ENCODE data around the gene RXFP3. TPM values are rescaled to one million over a fixed set of nuclear protein-coding genes. Genes with fewer than 3 reads are reported as not detected.

RXFP3 gene, protein sequence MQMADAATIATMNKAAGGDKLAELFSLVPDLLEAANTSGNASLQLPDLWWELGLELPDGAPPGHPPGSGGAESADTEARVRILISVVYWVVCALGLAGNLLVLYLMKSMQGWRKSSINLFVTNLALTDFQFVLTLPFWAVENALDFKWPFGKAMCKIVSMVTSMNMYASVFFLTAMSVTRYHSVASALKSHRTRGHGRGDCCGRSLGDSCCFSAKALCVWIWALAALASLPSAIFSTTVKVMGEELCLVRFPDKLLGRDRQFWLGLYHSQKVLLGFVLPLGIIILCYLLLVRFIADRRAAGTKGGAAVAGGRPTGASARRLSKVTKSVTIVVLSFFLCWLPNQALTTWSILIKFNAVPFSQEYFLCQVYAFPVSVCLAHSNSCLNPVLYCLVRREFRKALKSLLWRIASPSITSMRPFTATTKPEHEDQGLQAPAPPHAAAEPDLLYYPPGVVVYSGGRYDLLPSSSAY
- not detected for total RNA-seq
- polyA plus RNA-seq (ENCODE audit: insufficient read length in 6 of 6): under 1 TPM in 2 of 6 donors, not detected in 4; 0.09 to 0.10 TPM
- long read RNA-seq, donor 1: 0 reads
- long read RNA-seq, donor 2: 0 reads
- long read RNA-seq, donor 3: 0 reads
- long read RNA-seq, donor 4: 0 reads
- long read RNA-seq, donor 5, partial matches to known transcripts: 0 of 1 reads
- long read RNA-seq, donor 5, other reads (novel, unspliced or antisense): 0 of 1 reads
- long read RNA-seq, donor 6: 0 reads
- long read RNA-seq, donor 7: 0 reads
- long read RNA-seq, donor 8: 0 reads
- long read RNA-seq, donor 9: 0 reads
- long read RNA-seq, donor 10: 0 reads
- long read RNA-seq, donor 11, partial matches to known transcripts: 0 of 1 reads
- long read RNA-seq, donor 11, other reads (novel, unspliced or antisense): 0 of 1 reads
- long read RNA-seq, donor 12: 0 reads

GRCh38 chr5:33936381-33937016 is at the start of gene RXFP3:
Gene RXFP3 (plus strand): TSS chr5:33936386. CDS start chr5:33936741, 355 bp downstream.
- no peaks in the 10 kb centered on the region for H3K9me3 ChIP-seq
- intact Hi-C loops (cut with DNase I): loop anchor here in 1 of 2 donors (10.0 kb wide), 1 partner anchor 462 kb away; no protein-coding TSS in a partner anchor
- peaks cover 35 to 72% of the 10 kb centered on the region in 2 donors for H3K27me3 ChIP-seq
- peak within 1 kb of the TSS; percentile 6 to 15 for H3K4me3 ChIP-seq
- no peaks in the 10 kb centered on the region for H3K36me3 ChIP-seq
- no peak within 1 kb of the TSS for H3K27ac ChIP-seq
- peaks cover 11 to 12% of the 10 kb centered on the region in 2 donors for H3K4me1 ChIP-seq
- DNase-seq (peak in 2 of 4 donors; percentile 25 to 59), ATAC-seq (peak; percentile 21)
- no peak for TF ChIP-seq CTCF (IDR thresholded peaks at IDR 0.05)

DNA sequence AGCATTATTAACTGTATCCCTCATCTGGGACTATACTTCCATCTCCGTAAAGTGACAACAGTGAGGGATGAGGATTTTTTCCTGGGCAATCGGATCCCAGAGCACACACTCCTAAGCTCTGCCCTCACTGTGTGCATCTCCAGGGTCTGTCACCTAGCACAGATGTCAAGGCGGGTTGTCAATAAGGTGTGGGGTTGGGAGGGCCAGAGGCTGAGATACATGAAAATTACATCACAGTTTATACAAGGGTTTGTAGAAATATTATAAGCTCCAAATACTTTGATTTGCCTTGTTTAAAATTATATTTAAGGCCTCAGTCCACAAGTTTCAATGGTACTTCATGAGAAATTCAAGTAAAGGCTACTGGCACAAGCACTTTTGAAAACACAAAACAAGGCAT is 48.9 kb upstream of the RXFP3 start:
- Histone ChIP-seq H3K36me3 (no peaks in the 10 kb centered on the region), H3K27ac (no peak overlapping the region), H3K9me3 (no peaks in the 10 kb centered on the region), H3K4me1 (no peaks in the 10 kb centered on the region), H3K27me3 (peaks cover 0 to 39% of the 10 kb centered on the region in 2 donors), H3K4me3 (no peak overlapping the region)
- DNase-seq (no peak), ATAC-seq (no peak)
- intact Hi-C loops (cut with DNase I): no loop called here
- TF ChIP-seq CTCF (IDR thresholded peaks at IDR 0.05): no peak

DNA sequence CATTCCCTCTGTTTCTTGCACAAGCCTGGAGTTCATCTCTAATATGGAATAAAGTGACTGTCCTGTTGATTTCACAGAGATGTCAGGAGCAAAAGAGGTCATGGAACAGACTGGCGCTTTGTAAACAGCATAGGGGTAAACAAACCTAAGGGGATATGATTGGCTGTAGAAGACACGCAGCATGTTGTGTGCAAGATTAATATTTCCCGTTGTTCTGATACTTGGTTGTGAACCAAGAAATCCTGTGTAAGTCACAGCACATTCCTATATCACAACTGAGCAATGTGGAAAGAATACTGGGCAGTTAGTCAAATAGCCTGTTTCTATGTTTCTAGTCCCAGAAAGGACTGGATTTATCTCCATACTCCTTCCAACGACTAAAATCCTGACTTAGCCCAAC is 47.6 kb upstream of the RXFP3 start:
- DNase-seq (peak in 2 of 4 donors; percentile 82 to 88), ATAC-seq (no peak)
- Histone ChIP-seq H3K27ac (peak overlapping the region in 1 of 2 donors; percentile 4), H3K36me3 (no peaks in the 10 kb centered on the region), H3K4me1 (no peaks in the 10 kb centered on the region), H3K27me3 (peaks cover 0 to 52% of the 10 kb centered on the region in 2 donors), H3K4me3 (no peak overlapping the region), H3K9me3 (no peaks in the 10 kb centered on the region)
- TF ChIP-seq CTCF (IDR thresholded peaks at IDR 0.05): no peak
- intact Hi-C loops (cut with DNase I): no loop called here

- peak overlapping the region in 1 of 2 donors; percentile 28 for H3K27ac ChIP-seq
Measured at GRCh38 chr5:33890131-33891032, 45.8 kb upstream of the RXFP3 start.

More at GRCh38 chr5:33890131-33891032, 45.8 kb upstream of the RXFP3 start:
- peak in 2 of 4 donors; percentile 56 to 70 for DNase-seq
- intact Hi-C loops (cut with DNase I): no loop called here
- Histone ChIP-seq H3K27me3 (peaks cover 0 to 59% of the 10 kb centered on the region in 2 donors), H3K36me3 (no peaks in the 10 kb centered on the region), H3K4me1 (no peaks in the 10 kb centered on the region), H3K9me3 (no peaks in the 10 kb centered on the region), H3K4me3 (peak overlapping the region; percentile 26 to 32)
- ATAC-seq: peak; percentile 30
- no peak for TF ChIP-seq CTCF (IDR thresholded peaks at IDR 0.05)

Data from left lung (tissue), 14 donors.